ENCODE measurements around the gene PPM1E. TPM values are rescaled to one million over a fixed set of nuclear protein-coding genes. Genes with fewer than 3 reads are reported as not detected.
"Not testable (repeated sequence)": the region's sequence is repeated elsewhere in the genome, so short reads cannot be mapped to it uniquely, and the experiment has no call there.

Gene PPM1E
- polyA plus RNA-seq, 5 donors: 0.33 to 0.76 (median 0.50) TPM

GRCh38 chr17:58947824-58948223, 192.2 kb downstream of the PPM1E start:
- DNase-seq: no peak

DNA sequence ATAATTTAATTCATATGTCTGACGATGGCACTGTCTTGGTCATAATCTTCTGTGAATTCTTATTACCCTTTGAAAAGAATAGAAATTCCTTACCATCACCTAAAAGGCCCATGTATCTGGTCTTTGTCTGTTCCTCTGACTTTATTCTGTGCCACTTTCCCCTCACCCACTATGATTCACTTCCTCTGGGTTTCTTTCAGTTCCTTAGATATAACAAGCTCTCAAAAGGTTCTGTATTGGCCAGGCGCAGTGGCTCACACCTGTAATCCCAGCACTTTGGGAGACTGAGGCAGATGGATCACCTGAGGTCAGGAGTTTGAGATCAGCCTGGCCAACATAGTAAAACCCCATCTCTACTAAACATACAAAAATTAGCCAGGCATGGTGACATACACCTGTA, 198.7 kb downstream of the PPM1E start:
- not testable (repeated sequence) for DNase-seq

- no peak for DNase-seq
Observed at GRCh38 chr17:58956997-58957724, 201.5 kb downstream of the PPM1E start.

DNA sequence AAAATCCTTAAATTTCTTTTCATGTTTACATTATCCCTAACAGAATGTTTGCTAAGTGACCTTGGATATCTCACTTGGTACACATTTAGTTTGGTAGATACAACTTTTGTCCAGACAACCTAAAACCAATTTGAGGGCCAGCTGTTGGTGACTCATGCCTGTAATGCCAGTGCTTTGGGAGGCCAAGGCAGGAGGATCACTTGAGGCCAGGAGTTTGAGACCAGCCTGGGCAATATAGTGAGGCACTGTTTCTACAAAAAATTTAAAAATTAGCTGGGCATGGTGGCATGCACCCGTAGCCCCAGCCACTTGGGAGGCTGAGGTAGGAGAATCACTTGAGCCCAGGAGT, 202.0 kb downstream of the PPM1E start:
- DNase-seq: not testable (repeated sequence)

- DNase-seq: peak; percentile 18 to 32
Observed at GRCh38 chr17:58960068-58960467, 204.4 kb downstream of the PPM1E start.

GRCh38 chr17:58965221-58965620, 209.6 kb downstream of the PPM1E start:
- DNase-seq: no peak

GRCh38 chr17:58966208-58966607, 210.6 kb downstream of the PPM1E start:
- DNase-seq: no peak

DNA sequence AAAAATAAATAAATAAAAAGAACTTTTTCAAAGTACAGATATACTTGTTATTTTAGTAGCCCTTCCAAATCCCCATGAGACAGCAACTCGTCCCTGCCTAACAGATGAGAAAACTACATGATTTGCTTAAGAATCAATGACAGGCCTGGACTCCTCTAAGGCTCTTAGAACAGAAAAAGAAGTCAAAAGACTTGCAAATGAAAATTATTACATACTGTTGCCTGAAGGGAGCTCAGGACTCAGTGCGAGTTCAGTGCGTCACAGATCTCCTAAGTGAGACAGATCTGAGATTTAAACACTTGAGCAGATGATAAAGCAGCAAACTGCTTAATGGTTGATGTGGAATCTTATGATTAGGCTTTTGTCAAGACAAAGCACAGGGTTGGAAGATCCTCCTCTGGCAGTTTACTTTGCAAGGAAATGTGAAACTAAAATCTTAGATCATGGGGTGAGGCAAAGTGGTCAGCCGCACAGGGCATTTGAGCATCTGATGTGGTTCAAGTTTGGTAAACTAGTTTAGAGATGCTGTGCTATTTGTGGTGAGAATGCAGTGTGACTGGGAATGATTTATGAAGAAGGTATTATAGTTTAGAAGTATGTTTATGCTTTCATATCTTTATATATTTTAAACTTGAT, 212.9 kb downstream of the PPM1E start:
- no peak for DNase-seq

DNA sequence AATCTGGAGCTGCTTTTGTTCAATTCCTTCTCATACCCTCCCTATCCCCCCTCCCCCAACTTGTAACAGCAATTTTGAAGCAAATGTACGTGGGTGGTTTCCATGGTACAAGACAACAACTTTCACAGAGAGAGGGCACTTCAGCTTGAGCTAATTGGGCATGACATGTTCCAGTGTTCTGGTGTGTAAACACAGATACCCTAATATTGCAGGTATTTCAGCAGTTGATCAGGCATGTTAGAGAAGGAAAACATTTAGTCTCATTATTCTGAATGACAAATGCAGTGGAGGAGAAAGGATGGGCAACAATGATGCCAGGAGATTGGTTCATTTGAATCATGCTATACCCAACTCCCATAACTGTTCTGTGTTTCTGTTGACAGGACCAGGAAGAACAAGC, 213.5 kb downstream of the PPM1E start:
- peak in 1 of 2 donors; percentile 4 for DNase-seq

GRCh38 chr17:58969612-58970011, 214.0 kb downstream of the PPM1E start:
- no peak for DNase-seq

- no peak for DNase-seq
Observed at GRCh38 chr17:58970609-58971450, 215.2 kb downstream of the PPM1E start.

GRCh38 chr17:58974354-58974753, 218.7 kb downstream of the PPM1E start:
- DNase-seq: no peak

- DNase-seq: no peak
Observed at GRCh38 chr17:58976541-58976940, 220.9 kb downstream of the PPM1E start.

- DNase-seq: no peak
Observed at GRCh38 chr17:58980706-58981481, 225.2 kb downstream of the PPM1E start.

- DNase-seq: no peak
Observed at GRCh38 chr17:58982626-58983025, 227.0 kb downstream of the PPM1E start.

DNA sequence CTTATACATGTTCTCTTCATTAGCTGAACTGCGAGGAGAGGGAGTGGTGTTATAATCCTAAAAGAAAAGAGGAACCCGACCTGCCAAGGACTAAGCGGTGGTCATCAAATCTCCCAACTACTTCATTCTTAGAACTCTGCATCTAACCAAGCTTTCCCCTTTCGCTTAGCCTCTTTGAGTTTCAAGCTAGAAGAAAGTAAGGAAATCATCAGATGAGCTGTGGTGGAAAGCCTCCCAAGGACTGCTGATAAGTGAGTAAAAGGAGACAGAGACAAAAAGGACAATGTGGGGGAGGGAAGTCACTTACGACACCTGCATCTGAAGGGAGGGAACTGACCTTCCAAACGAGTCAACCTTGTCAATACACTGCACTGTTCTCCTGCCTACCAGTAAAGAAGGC, 229.7 kb downstream of the PPM1E start:
- DNase-seq: no peak

- no peak for DNase-seq
Observed at GRCh38 chr17:58985971-58986370, 230.3 kb downstream of the PPM1E start.

DNA sequence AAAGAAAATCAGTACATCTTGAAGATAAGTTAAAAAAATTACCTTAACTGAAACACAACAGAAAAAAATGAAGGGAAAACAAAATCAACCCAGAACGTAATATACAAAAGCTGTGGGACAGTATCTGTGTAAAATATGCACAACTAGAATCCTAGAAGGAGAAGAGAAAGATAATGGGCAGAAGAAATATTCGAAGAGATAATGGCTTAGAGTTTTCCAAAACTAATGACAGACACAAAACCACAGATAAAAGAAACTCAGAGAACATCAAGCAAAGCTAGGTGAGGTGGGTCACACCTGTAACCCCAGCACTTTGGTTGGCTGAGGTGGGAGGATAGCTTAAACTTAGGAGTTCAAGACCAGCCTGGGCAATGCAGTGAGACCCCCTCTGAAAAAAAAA, 234.0 kb downstream of the PPM1E start:
- DNase-seq: no peak

GRCh38 chr17:58991718-58992331, 236.2 kb downstream of the PPM1E start:
- DNase-seq: peak in 1 of 2 donors; percentile 4

GRCh38 chr17:58993311-58993710, 237.7 kb downstream of the PPM1E start:
- no peak for DNase-seq

- no peak for DNase-seq
Observed at GRCh38 chr17:58995247-58995940, 239.7 kb downstream of the PPM1E start.
